NCI-H2227 treated with DMSO at 0.1 percent for 48 hours (cell line): Measurements from ENCODE around the gene CMIP.

Experiments used
- DNase-seq: peaks from one replicate; lab custom pipeline; 2025; lab: John Stamatoyannopoulos, UW

Gene CMIP

GRCh38 chr16:81586977-81587625, 142.5 kb downstream of the CMIP start:
- DNase-seq: no peak

- no peak for DNase-seq
Measured at GRCh38 chr16:81587626-81588160, 143.1 kb downstream of the CMIP start.

GRCh38 chr16:81588326-81589081, 143.9 kb downstream of the CMIP start:
- DNase-seq: no peak

GRCh38 chr16:81589975-81590650, 145.5 kb downstream of the CMIP start:
- no peak for DNase-seq

- DNase-seq: no peak
Measured at GRCh38 chr16:81590714-81591544, 146.3 kb downstream of the CMIP start.

- DNase-seq: no peak
Measured at GRCh38 chr16:81591545-81591870, 146.9 kb downstream of the CMIP start.

- no peak for DNase-seq
Measured at GRCh38 chr16:81592353-81592866, 147.8 kb downstream of the CMIP start.

GRCh38 chr16:81593481-81593880, 148.9 kb downstream of the CMIP start:
- DNase-seq: no peak

- no peak for DNase-seq
Measured at GRCh38 chr16:81595629-81596292, 151.2 kb downstream of the CMIP start.

GRCh38 chr16:81597079-81597658, 152.6 kb downstream of the CMIP start:
- DNase-seq: no peak

GRCh38 chr16:81598083-81598482, 153.5 kb downstream of the CMIP start:
- no peak for DNase-seq

GRCh38 chr16:81599034-81599744, 154.6 kb downstream of the CMIP start:
- DNase-seq: no peak

GRCh38 chr16:81600275-81600674, 155.7 kb downstream of the CMIP start:
- DNase-seq: no peak

GRCh38 chr16:81601008-81601428, 156.4 kb downstream of the CMIP start:
- DNase-seq: no peak

- peak; percentile 40 for DNase-seq
Measured at GRCh38 chr16:81601601-81602255, 157.1 kb downstream of the CMIP start.

GRCh38 chr16:81602256-81602776, 157.7 kb downstream of the CMIP start:
- DNase-seq: no peak

- DNase-seq: no peak
Measured at GRCh38 chr16:81602792-81603191, 158.2 kb downstream of the CMIP start.

- DNase-seq: no peak
Measured at GRCh38 chr16:81604960-81605383, 160.4 kb downstream of the CMIP start.

- DNase-seq: no peak
Measured at GRCh38 chr16:81606039-81606438, 161.4 kb downstream of the CMIP start.
